Measurements from ENCODE around the gene LRRC56. TPM values are rescaled to one million over a fixed set of nuclear protein-coding genes. Genes with fewer than 3 reads are reported as not detected.

Gene LRRC56
- total and polyA plus RNA-seq, 2 experiments from 2014 or later, result 0.86 to 1.3 TPM

DNA sequence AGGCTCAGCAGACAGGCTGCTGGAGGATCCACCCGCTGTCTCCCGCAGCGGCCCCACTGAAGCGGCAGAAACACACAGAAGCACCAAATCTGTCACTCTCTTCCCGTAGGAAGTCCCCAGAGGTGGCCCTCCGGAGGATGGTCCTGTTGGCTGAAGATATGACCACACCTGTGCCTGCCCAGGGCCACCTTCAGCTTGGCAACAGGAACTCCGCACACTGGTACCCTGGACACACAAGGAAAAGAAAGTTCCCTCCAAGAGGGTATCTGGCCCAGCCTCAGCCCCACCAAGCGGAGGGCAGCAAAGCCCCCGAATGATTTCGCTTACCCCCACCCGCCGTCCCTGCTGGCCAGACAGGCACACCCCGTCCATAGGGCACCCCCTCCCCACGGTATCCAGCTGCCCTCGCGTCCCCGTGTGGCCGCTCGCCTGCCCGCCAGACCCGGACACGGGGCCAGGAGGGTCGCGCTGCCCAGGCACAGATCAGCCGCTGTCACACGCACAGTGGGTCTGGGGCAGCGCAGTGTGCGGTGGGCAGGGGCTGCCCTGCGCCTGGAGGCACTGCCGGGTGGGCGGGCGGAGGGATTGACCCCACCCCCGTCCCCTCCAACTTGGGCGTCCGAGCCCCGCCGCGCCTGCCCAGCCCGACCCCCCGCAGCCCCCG lies 30.4 kb downstream of the LRRC56 start:
- Histone ChIP-seq H3K9me2 (ENCODE audit: insufficient read depth) (no peaks in the 10 kb centered on the region), H3K4me2 (ENCODE audit: unreplicated experiment) (peak overlapping the region; percentile 71), H3K4me1 (ENCODE audit: insufficient read depth) (peaks cover 9% of the 10 kb centered on the region; the same call in 1 of the 2 replicates), H3K79me2 (ENCODE audit: insufficient read depth) (peaks cover 23% of the 10 kb centered on the region), H2AFZ (no peak overlapping the region), H3K4me3 (peak overlapping the region; percentile 83), H4K20me1 (ENCODE audit: insufficient read depth) (no peaks in the 10 kb centered on the region), H3K36me3 (ENCODE audit: low read depth) (peaks cover 8% of the 10 kb centered on the region), H3K9ac (peak overlapping the region; percentile 69), H3K27ac (no peak overlapping the region), H3K9me3 (ENCODE audit: low read depth) (no peaks in the 10 kb centered on the region), H3K27me3 (replicated peaks; ENCODE audit: insufficient read depth) (no peaks in the 10 kb centered on the region), H3F3A (ENCODE audit: insufficient read depth) (no peaks in the 10 kb centered on the region)
- WGBS, 2 experiments (ENCODE audit: low coverage in 1 of 2, low lambda C conversion rate in 2 of 2, missing lambda C conversion rate in 2 of 2), result 22 to 23% methylated on average over 25 to 38 of the region's 41 CpGs
- no peak for TF ChIP-seq EZH2 (IDR thresholded peaks at IDR 0.05; ENCODE audit: insufficient read depth, poor library complexity, severe bottlenecking)
- TF ChIP-seq EZH2phosphoT487 (IDR thresholded peaks at IDR 0.05; ENCODE audit: insufficient read depth, low read depth), result no peak
- peak; percentile 33 for DNase-seq
- in situ Hi-C loops (cut with MboI), result no loop called here

DNA sequence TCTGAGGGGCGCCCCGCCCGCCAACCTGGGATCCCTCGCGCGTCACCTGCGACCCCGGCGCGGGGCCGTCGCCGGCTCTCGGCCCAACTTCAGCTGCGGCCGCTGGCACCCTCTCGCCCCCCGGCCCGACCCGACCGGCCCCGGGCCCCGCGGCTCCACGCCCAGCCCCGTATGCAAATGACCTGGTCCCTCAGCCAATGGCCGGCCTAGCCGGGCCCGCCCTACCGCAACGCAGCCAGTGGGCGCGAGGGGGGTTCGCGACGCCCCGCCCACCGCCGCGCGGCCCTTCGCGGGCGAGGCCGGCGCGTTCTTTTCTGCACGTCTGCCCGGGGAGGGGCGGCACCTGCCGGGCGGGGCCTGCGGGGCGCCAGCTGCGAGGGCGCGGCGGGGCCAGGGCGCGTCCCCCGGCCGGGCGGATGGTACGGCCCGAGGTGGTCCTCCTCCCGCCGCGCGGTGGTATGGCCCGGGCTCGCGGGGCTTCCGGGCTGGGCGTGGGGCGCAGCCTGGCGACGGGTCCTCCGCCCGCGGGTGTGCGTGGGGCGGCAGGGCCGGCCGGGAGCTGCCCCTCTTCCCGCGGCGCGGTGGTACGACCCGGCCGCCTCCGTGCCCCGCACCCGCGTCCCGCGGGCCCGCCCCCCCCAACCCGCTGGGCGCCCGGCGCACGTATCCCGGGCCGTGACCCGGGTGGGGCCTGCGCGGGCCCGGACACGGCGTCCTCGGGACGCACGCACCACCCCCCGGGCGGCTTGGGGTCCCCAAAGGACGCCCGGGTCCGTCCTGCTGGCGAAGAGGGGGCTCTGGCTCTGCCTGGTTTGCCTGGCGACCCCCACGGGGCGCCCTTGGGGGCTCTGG lies 31.2 kb downstream of the LRRC56 start:
- H3K4me1 ChIP-seq (ENCODE audit: insufficient read depth), result peaks cover 11% of the 10 kb centered on the region
- H2AFZ ChIP-seq, result peak overlapping the region; percentile 73
- H3K4me3 ChIP-seq, result peak overlapping the region; percentile 83
- peaks cover 8% of the 10 kb centered on the region for H3K36me3 ChIP-seq (ENCODE audit: low read depth)
- in situ Hi-C loops (cut with MboI), result no loop called here
- H3K27ac ChIP-seq, result peak overlapping the region; percentile 46
- H3K79me2 ChIP-seq (ENCODE audit: insufficient read depth), result peaks cover 23% of the 10 kb centered on the region
- DNase-seq, result peak; percentile 98
- H3K9me3 ChIP-seq (ENCODE audit: low read depth), result no peaks in the 10 kb centered on the region
- H3K4me2 ChIP-seq (ENCODE audit: unreplicated experiment), result peak overlapping the region; percentile 95
- no peaks in the 10 kb centered on the region for H3F3A ChIP-seq (ENCODE audit: insufficient read depth)
- peak overlapping the region; percentile 89 for H3K9ac ChIP-seq
- 1 to 2% methylated on average over 56 to 66 of the region's 123 CpGs for WGBS, 2 experiments (ENCODE audit: low coverage in 1 of 2, low lambda C conversion rate in 2 of 2, missing lambda C conversion rate in 2 of 2)
- no peaks in the 10 kb centered on the region for H3K27me3 ChIP-seq (replicated peaks; ENCODE audit: insufficient read depth)
- no peaks in the 10 kb centered on the region for H4K20me1 ChIP-seq (ENCODE audit: insufficient read depth)
- TF ChIP-seq EZH2phosphoT487 (IDR thresholded peaks at IDR 0.05; ENCODE audit: insufficient read depth, low read depth) (no peak), EZH2 (IDR thresholded peaks at IDR 0.05; ENCODE audit: insufficient read depth, poor library complexity, severe bottlenecking) (no peak)
- no peaks in the 10 kb centered on the region for H3K9me2 ChIP-seq (ENCODE audit: insufficient read depth)

DNA sequence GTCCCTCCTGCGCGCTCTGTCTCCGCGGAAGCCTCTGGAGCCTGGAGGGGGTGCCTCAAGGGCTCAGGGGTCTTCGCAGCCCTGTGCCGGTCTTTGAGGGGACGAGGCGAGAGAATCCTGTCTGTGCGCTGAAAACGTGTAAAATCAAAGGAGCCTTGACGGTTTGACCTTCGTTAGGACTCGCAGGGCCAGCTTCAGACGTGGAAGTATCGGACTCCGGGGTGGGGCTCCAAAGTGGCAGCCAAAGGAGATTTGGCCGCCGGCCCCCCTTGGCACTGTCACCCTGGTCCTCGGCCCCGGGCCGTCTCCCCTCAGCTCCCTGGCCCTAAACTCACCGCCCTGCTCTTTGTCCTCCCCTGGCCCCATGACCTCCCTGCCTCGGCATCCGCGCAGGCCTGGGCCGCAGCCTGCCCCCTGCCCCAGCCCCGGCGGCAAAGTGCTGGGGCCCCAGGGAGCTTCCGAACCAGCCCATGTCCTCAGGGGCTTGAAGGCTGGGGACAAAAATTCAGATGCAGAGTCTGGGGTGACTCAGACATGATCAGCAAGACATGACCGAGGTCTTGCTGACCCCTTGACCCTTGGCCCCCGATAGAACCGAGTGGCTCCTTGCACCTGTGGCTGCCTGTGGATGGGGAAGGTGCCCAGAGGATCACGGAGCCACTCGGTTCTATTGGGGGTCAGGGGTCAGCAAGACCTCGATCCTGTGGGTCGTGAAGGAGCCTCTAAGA lies 32.0 kb downstream of the LRRC56 start:
- H3K36me3 ChIP-seq (ENCODE audit: low read depth), result peaks cover 8% of the 10 kb centered on the region
- peak overlapping the region; percentile 46 for H3K27ac ChIP-seq
- peak overlapping the region; percentile 73 for H2AFZ ChIP-seq
- peak overlapping the region; percentile 95 for H3K4me2 ChIP-seq (ENCODE audit: unreplicated experiment)
- H4K20me1 ChIP-seq (ENCODE audit: insufficient read depth), result no peaks in the 10 kb centered on the region
- H3K9me2 ChIP-seq (ENCODE audit: insufficient read depth), result no peaks in the 10 kb centered on the region
- WGBS, 2 experiments (ENCODE audit: low coverage in 1 of 2, low lambda C conversion rate in 2 of 2, missing lambda C conversion rate in 2 of 2), result 18 to 21% methylated on average over 34 to 36 of the region's 36 CpGs
- peaks cover 23% of the 10 kb centered on the region for H3K79me2 ChIP-seq (ENCODE audit: insufficient read depth)
- H3K4me1 ChIP-seq (ENCODE audit: insufficient read depth), result peaks cover 12% of the 10 kb centered on the region
- DNase-seq, result peak; percentile 50
- peak overlapping the region; percentile 89 for H3K9ac ChIP-seq
- no peak for TF ChIP-seq EZH2 (IDR thresholded peaks at IDR 0.05; ENCODE audit: insufficient read depth, poor library complexity, severe bottlenecking)
- TF ChIP-seq EZH2phosphoT487 (IDR thresholded peaks at IDR 0.05; ENCODE audit: insufficient read depth, low read depth), result no peak
- in situ Hi-C loops (cut with MboI), result no loop called here
- H3K9me3 ChIP-seq (ENCODE audit: low read depth), result no peaks in the 10 kb centered on the region
- H3K27me3 ChIP-seq (replicated peaks; ENCODE audit: insufficient read depth), result no peaks in the 10 kb centered on the region
- H3F3A ChIP-seq (ENCODE audit: insufficient read depth), result no peaks in the 10 kb centered on the region
- H3K4me3 ChIP-seq, result peak overlapping the region; percentile 83

DNA sequence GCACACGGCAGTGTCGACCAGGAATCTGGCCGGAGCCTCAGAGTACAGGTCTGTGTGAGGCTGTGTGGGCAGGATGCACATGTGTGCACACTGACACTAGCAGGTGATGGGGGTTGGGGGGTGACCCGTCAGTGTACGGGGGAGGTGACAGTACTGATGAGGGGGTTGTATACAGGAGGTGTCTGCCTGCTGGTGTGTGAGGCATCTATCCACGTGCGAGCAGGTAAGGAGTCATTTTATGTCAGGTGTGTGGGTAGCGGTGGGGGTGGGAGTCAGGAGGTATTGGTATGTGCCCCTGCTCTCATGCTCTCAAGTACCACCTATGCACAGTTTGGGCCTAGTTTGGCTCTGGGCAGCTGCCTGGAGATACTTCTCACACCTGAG lies 34.5 kb downstream of the LRRC56 start:
- peaks cover 11% of the 10 kb centered on the region for H3K4me1 ChIP-seq (ENCODE audit: insufficient read depth)
- in situ Hi-C loops (cut with MboI), result no loop called here
- WGBS, 2 experiments (ENCODE audit: low coverage in 1 of 2, low lambda C conversion rate in 2 of 2, missing lambda C conversion rate in 2 of 2), result 60 to 62% methylated on average over 5 to 8 of the region's 8 CpGs
- H3K79me2 ChIP-seq (ENCODE audit: insufficient read depth), result peaks cover 14% of the 10 kb centered on the region
- no peak overlapping the region for H3K4me3 ChIP-seq
- no peaks in the 10 kb centered on the region for H3K27me3 ChIP-seq (replicated peaks; ENCODE audit: insufficient read depth)
- no peak overlapping the region for H3K4me2 ChIP-seq (ENCODE audit: unreplicated experiment)
- TF ChIP-seq EZH2 (IDR thresholded peaks at IDR 0.05; ENCODE audit: insufficient read depth, poor library complexity, severe bottlenecking), result no peak
- TF ChIP-seq EZH2phosphoT487 (IDR thresholded peaks at IDR 0.05; ENCODE audit: insufficient read depth, low read depth), result no peak
- H3F3A ChIP-seq (ENCODE audit: insufficient read depth), result no peaks in the 10 kb centered on the region; the same call in 1 of the 2 replicates
- no peaks in the 10 kb centered on the region for H3K9me2 ChIP-seq (ENCODE audit: insufficient read depth)
- no peaks in the 10 kb centered on the region for H3K9me3 ChIP-seq (ENCODE audit: low read depth)
- no peak overlapping the region for H3K27ac ChIP-seq
- DNase-seq, result no peak
- H3K36me3 ChIP-seq (ENCODE audit: low read depth), result peaks cover 3% of the 10 kb centered on the region
- no peaks in the 10 kb centered on the region for H4K20me1 ChIP-seq (ENCODE audit: insufficient read depth)
- H3K9ac ChIP-seq, result no peak overlapping the region
- H2AFZ ChIP-seq, result no peak overlapping the region
